Hepatocyte (in vitro differentiated cells): ENCODE data around the gene CERS1. TPM values are rescaled to one million over a fixed set of nuclear protein-coding genes. Genes with fewer than 3 reads are reported as not detected.
"Not testable (repeated sequence)": the region's sequence is repeated elsewhere in the genome, so short reads cannot be mapped to it uniquely, and the experiment has no call there.

Experiments used
- DNase-seq: peaks from one replicate; pipeline ENCODE4 v3.0.0-alpha.2; 2016; ENCODE audit warnings: low spot score
- H2AFZ ChIP-seq: fragments of 200-600 bp; sonication (generic); 2 replicates; pipeline ENCODE4 v1.6.0; 2016; ENCODE audit warnings: antibody characterized with exemption, mild to moderate bottlenecking
- H3K27ac ChIP-seq: fragments of 200-600 bp; sonication (generic); 2 replicates; pipeline ENCODE4 v1.5.1; 2016; ENCODE audit warnings: mild to moderate bottlenecking
- H3K27me3 ChIP-seq: fragments of 200-600 bp; sonication (generic); 2 replicates; pipeline ENCODE4 v1.6.1; 2016
- H3K36me3 ChIP-seq: fragments of 200-600 bp; sonication (generic); replicated peaks from 2 replicates; pipeline ENCODE4 v1.5.1; 2016; ENCODE audit warnings: low read depth; ENCODE audit not compliant: insufficient read depth
- H3K4me1 ChIP-seq: fragments of 200-600 bp; sonication (generic); 2 replicates; pipeline ENCODE4 v1.5.1; 2016; ENCODE audit warnings: mild to moderate bottlenecking, moderate library complexity; ENCODE audit not compliant: insufficient read depth
- H3K4me2 ChIP-seq: fragments of 200-600 bp; sonication (generic); 2 replicates; pipeline ENCODE4 v1.6.0; 2016
- H3K4me3 ChIP-seq: fragments of 200-600 bp; sonication (generic); 2 replicates; pipeline ENCODE4 v1.5.1; 2016; ENCODE audit warnings: mild to moderate bottlenecking
- H3K79me2 ChIP-seq: fragments of 200-600 bp; sonication (generic); 2 replicates; pipeline ENCODE4 v1.6.0; 2017; ENCODE audit warnings: mild to moderate bottlenecking
- H3K9me2 ChIP-seq: fragments of 200-600 bp; sonication (generic); replicated peaks from 2 replicates; pipeline ENCODE4 v1.6.0; 2017; ENCODE audit warnings: mild to moderate bottlenecking; ENCODE audit not compliant: insufficient read depth
- H3K9me3 ChIP-seq: fragments of 200-600 bp; sonication (generic); 2 replicates; pipeline ENCODE4 v1.5.1; 2016; ENCODE audit warnings: low read depth, mild to moderate bottlenecking
- H4K20me1 ChIP-seq: fragments of 200-600 bp; sonication (generic); 2 replicates; pipeline ENCODE4 v1.6.0; 2016; ENCODE audit warnings: mild to moderate bottlenecking; ENCODE audit not compliant: insufficient read depth, poor library complexity, severe bottlenecking
- CTCF ChIP-seq: fragments of 200-600 bp; sonication (generic); IDR thresholded peaks from 2 replicates; pipeline ENCODE4 v1.5.1; 2016; ENCODE audit warnings: antibody characterized with exemption, mild to moderate bottlenecking; ENCODE audit not compliant: poor library complexity
- EZH2 ChIP-seq: fragments of 200-600 bp; sonication (generic); IDR thresholded peaks from 2 replicates; pipeline ENCODE4 v1.6.1; 2016; ENCODE audit warnings: antibody characterized with exemption, mild to moderate bottlenecking, borderline replicate concordance
- EZH2phosphoT487 ChIP-seq: fragments of 200-600 bp; sonication (generic); IDR thresholded peaks from one replicate; pipeline ENCODE4 v1.6.1; 2018; ENCODE audit warnings: antibody characterized with exemption, mild to moderate bottlenecking, low read depth, moderate library complexity; ENCODE audit not compliant: unreplicated experiment, severe bottlenecking
- WGBS: methylation state at CpG from one replicate; pipeline ENCODE4 v1.1.6; 2016; ENCODE audit warnings: low lambda C conversion rate; ENCODE audit errors: missing lambda C conversion rate; 5-methylcytosine and 5-hydroxymethylcytosine counted together
- polyA plus RNA-seq: library from polyadenylated mRNA; unstranded; fragments of >200 nt; fragmentation: Nextera tagmentation; extraction: Ambion mirVana; gene quantifications from 2 replicates; pipeline ENCODE4 v1.2.1, GENCODE V29; 2016
- total RNA-seq: library from RNA; depleted of rRNA; stranded (reverse); fragments of >200 nt; gene quantifications from 2 replicates; pipeline ENCODE4 v1.2.3, GENCODE V29; 2014

The CERS1 gene
- total and polyA plus RNA-seq, 2 experiments from 2014 or later, result 5.3 to 5.7 TPM

- Histone ChIP-seq H3K4me1 (no peaks in the 10 kb centered on the region), H3K4me3 (no peak overlapping the region), H3K27ac (no peak overlapping the region), H3K36me3 (no peaks in the 10 kb centered on the region), H3K27me3 (no peaks in the 10 kb centered on the region), H3K79me2 (no peaks in the 10 kb centered on the region), H3K9me3 (no peaks in the 10 kb centered on the region), H3K4me2 (no peak overlapping the region), H4K20me1 (no peaks in the 10 kb centered on the region), H3K9me2 (no peaks in the 10 kb centered on the region), H2AFZ (no peak overlapping the region)
- WGBS, result 94% methylated on average over 25 of the region's 25 CpGs
- no peak for DNase-seq
- TF ChIP-seq CTCF (no peak), EZH2 (no peak), EZH2phosphoT487 (no peak)
These were observed 8.5 kb upstream of the CERS1 start for GRCh38 chr19:18904334-18905057.

GRCh38 chr19:18903156-18904037, 7.4 kb upstream of the CERS1 start:
- WGBS, result 95% methylated on average over 29 of the region's 29 CpGs
- Histone ChIP-seq H3K4me1 (peaks cover 4% of the 10 kb centered on the region), H3K79me2 (no peaks in the 10 kb centered on the region), H3K9me2 (no peaks in the 10 kb centered on the region), H2AFZ (no peak overlapping the region), H3K27ac (no peak overlapping the region), H3K27me3 (no peaks in the 10 kb centered on the region), H3K4me2 (no peak overlapping the region), H3K36me3 (no peaks in the 10 kb centered on the region), H3K9me3 (no peaks in the 10 kb centered on the region), H4K20me1 (no peaks in the 10 kb centered on the region), H3K4me3 (no peak overlapping the region)
- DNase-seq, result no peak
- TF ChIP-seq EZH2phosphoT487 (no peak), CTCF (no peak), EZH2 (no peak)

GRCh38 chr19:18902519-18902918, 6.6 kb upstream of the CERS1 start:
- H2AFZ ChIP-seq, H3K27me3 ChIP-seq, H4K20me1 ChIP-seq, H3K27ac ChIP-seq, H3K9me2 ChIP-seq, H3K4me2 ChIP-seq, H3K4me3 ChIP-seq, H3K4me1 ChIP-seq, H3K36me3 ChIP-seq, DNase-seq, H3K79me2 ChIP-seq, H3K9me3 ChIP-seq: not testable (repeated sequence)
- 97% methylated on average over 5 of the region's 5 CpGs for WGBS

GRCh38 chr19:18901491-18901890, 5.5 kb upstream of the CERS1 start:
- 93% methylated on average over 7 of the region's 7 CpGs for WGBS
- Histone ChIP-seq H3K27me3 (peaks cover 3% of the 10 kb centered on the region), H2AFZ (no peak overlapping the region), H3K4me3 (no peak overlapping the region), H3K79me2 (no peaks in the 10 kb centered on the region), H3K4me2 (no peak overlapping the region), H3K9me3 (no peaks in the 10 kb centered on the region), H3K4me1 (peaks cover 6% of the 10 kb centered on the region), H3K27ac (no peak overlapping the region), H3K36me3 (no peaks in the 10 kb centered on the region), H3K9me2 (no peaks in the 10 kb centered on the region), H4K20me1 (no peaks in the 10 kb centered on the region)
- TF ChIP-seq CTCF (no peak), EZH2phosphoT487 (no peak), EZH2 (no peak)
- no peak for DNase-seq
